GM20000 (cell line): Measurements from ENCODE around the gene DUSP10.

Experiments
- DNase-seq: peaks from one replicate; pipeline ENCODE4 v3.0.0; 2012; ENCODE audit warnings: low spot score
- TF ChIP-seq, protein P1 (sequence below): IDR thresholded peaks from 2 replicates; pipeline ENCODE4 v1.5.1; 2012; ENCODE audit warnings: mild to moderate bottlenecking, control low read depth; ENCODE audit errors: extremely low read depth, missing control alignments

DUSP10 gene

DNA sequence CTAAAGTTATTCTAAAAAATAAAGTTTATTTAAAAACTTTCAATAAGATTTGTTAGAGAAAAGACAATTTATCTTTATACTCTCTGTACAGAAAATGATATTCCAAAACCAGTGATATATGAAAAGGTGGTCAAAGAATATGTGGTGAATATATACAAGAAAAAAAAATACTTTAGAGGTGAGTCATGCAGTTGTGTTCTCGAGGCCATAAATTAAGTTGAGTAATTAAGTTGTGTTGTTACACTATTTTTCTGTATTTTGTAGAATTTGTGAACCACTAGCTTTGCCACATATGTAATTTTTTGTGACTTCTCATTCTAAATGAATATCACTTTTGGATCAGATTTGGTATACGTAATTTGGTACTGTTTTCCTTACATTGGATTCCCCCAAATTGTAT, 23.6 kb upstream of the DUSP10 start:
- TF ChIP-seq, protein P1, sequence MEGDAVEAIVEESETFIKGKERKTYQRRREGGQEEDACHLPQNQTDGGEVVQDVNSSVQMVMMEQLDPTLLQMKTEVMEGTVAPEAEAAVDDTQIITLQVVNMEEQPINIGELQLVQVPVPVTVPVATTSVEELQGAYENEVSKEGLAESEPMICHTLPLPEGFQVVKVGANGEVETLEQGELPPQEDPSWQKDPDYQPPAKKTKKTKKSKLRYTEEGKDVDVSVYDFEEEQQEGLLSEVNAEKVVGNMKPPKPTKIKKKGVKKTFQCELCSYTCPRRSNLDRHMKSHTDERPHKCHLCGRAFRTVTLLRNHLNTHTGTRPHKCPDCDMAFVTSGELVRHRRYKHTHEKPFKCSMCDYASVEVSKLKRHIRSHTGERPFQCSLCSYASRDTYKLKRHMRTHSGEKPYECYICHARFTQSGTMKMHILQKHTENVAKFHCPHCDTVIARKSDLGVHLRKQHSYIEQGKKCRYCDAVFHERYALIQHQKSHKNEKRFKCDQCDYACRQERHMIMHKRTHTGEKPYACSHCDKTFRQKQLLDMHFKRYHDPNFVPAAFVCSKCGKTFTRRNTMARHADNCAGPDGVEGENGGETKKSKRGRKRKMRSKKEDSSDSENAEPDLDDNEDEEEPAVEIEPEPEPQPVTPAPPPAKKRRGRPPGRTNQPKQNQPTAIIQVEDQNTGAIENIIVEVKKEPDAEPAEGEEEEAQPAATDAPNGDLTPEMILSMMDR = no peak
- DNase-seq = no peak

DNA sequence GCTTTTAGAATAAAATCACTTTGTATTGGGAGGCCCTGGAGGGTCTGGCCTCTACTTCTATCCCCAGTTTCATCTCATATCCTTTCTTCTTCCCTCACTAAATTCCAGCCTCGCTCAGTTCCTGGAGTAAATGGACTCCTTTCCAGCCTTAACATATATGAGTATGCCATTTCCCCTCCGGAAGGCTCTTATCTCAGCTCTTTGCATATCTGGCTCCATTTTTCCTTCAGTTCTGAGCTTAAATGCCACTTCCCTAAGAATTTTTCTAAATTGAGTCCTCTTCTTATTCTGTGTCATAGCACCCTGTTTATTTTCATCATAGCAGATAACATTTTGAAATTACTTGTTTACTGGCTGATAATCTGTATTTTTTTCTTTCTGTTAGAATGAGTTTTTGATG, 20.2 kb upstream of the DUSP10 start:
- no peak for DNase-seq
- TF ChIP-seq, protein P1 = no peak

DNA sequence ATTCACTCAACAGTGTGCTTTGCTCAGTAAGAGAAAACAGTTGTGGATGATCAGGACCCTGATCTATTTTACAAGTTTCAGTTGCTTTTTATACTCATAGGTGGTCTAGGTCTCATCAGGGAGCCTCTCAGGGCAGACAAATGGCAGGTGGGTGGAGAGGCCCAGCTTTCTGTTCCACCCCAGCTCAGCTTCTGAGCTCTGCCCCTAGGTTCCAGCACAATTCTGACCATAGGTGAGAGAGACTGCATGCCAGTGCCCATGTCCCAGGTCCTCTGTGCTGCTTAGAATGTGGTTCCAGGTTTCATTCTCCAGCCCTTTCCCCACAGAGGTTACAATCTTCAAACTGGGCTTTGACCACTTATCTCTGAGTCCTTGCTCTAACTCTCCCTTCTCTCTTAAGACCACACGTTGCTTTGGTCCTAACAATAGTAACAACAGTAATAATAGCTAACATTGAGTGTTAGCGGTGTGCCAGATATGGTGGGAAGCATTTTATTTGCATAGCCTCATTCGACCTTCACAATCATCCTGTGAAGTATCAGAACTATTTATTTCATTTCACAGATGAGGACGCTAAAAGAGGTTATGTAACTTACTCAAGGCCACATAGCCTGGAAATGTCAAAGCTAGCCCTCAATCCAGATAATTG, 19.6 kb upstream of the DUSP10 start:
- TF ChIP-seq, protein P1 = no peak
- peak; percentile 40 for DNase-seq

DNA sequence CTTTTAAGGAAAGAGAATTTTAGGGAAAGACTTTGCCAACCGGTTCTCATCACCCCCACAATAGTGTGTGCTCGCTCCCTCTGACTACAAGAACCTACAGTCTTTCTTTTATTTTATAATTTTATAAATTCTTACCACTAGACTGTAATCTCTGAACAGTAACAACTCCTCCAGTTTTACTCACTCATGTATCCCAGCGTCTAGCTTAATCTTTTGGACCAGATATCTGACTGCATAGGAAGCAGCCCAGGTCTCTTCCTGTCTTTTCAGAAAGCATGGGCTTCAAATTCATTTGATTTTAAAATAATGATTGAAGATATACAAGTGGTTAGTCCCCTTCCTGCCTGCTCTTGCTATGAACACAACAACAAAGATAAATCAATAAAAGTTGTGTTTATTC, 19.0 kb upstream of the DUSP10 start:
- no peak for DNase-seq
- TF ChIP-seq, protein P1 = no peak

DNA sequence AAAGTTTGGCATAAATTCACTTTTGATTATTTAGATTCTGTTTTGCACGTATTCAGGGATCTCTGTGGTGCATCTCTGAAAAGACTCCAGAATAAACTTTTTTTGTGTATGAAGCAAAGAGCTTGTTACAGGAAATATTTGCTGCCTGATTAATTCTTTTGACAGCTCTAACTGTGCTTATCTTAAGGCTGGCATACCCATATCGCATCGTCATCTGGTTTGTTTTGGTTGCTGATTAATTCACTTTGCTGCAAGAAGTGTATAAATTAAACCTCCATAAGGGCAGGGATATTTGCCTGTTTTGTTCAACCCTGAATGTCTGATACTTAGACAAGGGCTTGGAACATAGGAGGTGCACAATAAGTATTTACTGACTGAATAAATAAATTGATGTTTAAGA, 17.5 kb upstream of the DUSP10 start:
- TF ChIP-seq, protein P1 = no peak
- no peak for DNase-seq

DNA sequence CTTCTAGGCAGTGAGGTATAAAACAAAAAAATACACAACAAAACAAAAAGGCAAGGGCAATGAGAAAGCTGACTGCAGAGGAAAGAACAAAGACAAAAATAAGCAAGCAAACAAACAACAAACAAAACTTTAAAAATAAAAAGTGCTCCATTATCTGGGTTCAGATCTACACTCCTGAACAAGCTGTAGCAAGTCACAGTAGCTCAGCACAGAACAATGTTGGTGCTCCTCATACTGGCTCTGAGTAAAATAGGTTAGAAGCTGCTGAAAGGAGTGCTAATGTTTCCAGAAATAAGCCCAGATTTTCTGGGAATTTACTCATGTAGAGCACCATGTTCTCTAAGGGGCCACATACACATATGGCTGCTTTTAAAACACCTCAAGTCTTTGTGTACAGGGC, 16.6 kb upstream of the DUSP10 start:
- DNase-seq = no peak
- TF ChIP-seq, protein P1 = no peak

DNA sequence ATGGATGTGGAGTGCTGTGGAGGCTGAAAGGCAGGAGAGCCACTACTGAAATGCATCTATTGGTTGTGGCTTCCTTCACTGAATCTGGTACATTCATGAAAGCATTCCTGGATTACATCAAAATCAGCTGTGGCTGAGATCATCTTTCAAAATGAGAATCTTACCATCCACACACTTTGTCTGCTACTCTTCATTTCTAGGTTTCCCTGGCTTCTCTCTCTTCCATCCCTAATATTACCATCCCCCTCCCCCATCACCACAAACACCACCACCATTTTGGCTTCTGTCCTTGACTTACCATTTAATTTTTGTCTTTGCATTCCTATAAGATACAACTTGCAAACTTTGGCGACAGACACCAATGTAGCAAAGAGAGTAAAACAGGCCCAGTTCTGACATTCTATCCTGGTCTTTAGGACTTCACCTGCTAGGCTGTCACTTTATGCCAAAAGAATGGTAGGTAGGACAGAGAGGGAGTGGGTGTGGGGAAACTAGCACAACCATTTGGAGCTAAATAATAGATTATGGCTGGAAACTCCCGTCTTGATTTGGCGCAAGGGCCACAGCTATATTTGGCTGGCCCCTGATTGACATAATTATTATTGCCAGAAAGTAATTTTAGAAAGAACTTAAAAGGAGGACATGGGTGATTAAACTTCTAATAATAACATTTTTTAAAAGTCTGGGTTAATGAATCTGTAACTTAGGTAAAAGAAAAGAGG, 15.1 kb upstream of the DUSP10 start:
- TF ChIP-seq, protein P1 = no peak

More for the DNA sequence above, 15.1 kb upstream of the DUSP10 start:
- no peak for DNase-seq
